CD8-positive, alpha-beta memory T cell (primary cell): ENCODE results near the gene TMOD3. TPM values are rescaled to one million over a fixed set of nuclear protein-coding genes. Genes with fewer than 3 reads are reported as not detected.

ENCODE experiments used
- CTCF ChIA-PET: fragments of 350-600 bp; sonication (Branson Sonifier 250); formaldehyde crosslinking; loops from one replicate; lab custom pipeline; 2021; ENCODE audit warnings: antibody characterized with exemption; lab: Charles Lee
- POLR2A ChIA-PET: fragments of 350-600 bp; sonication (Branson Sonifier 250); formaldehyde crosslinking; loops from one replicate; lab custom pipeline; 2021; ENCODE audit warnings: antibody characterized with exemption; lab: Charles Lee
- DNase-seq, 5 donors: peaks; one replicate each; pipeline versions ENCODE4 v3.0.0 to v3.0.0-alpha.2; 2020 to 2022; ENCODE audit warnings: mixed read lengths in 1 of 5
- H3K27ac ChIP-seq: one replicate; pipeline ENCODE4 v1.7.0; 2013; ENCODE audit warnings: low read depth, mild to moderate bottlenecking, low read length, moderate library complexity
- H3K27me3 ChIP-seq: 2 replicates; pipeline ENCODE4 v1.7.0; 2013; ENCODE audit warnings: low read length, mild to moderate bottlenecking; ENCODE audit not compliant: insufficient read depth, poor library complexity, severe bottlenecking
- H3K36me3 ChIP-seq: 2 replicates; pipeline ENCODE4 v1.7.0; 2013; ENCODE audit warnings: mild to moderate bottlenecking, low read length, moderate library complexity; ENCODE audit not compliant: insufficient read depth
- H3K4me1 ChIP-seq: 2 replicates; pipeline ENCODE4 v1.7.0; 2013; ENCODE audit warnings: mild to moderate bottlenecking, low read length, moderate library complexity; ENCODE audit not compliant: insufficient read depth
- H3K4me3 ChIP-seq: 2 replicates; pipeline ENCODE4 v1.7.0; 2013; ENCODE audit warnings: mild to moderate bottlenecking, low read length
- H3K9me3 ChIP-seq: 2 replicates; pipeline ENCODE4 v1.7.0; 2013; ENCODE audit warnings: mild to moderate bottlenecking, low read length
- H3K27ac Mint-ChIP-seq, 8 donors: one replicate each; pipeline ENCODE4 v1.8.0; 2020 to 2021; ENCODE audit warnings: mixed read lengths in 8 of 8, mild to moderate bottlenecking in 6 of 8, inconsistent platforms in 3 of 8, moderate library complexity in 3 of 8
- H3K27me3 Mint-ChIP-seq, 2 donors: one replicate each; pipeline ENCODE4 v1.8.0; 2020 to 2021; ENCODE audit warnings: mixed read lengths in 2 of 2, mild to moderate bottlenecking in 1 of 2, moderate library complexity in 1 of 2
- H3K36me3 Mint-ChIP-seq, 3 donors: one replicate each; pipeline ENCODE4 v1.8.0; 2020 to 2021; ENCODE audit warnings: mixed read lengths in 3 of 3, inconsistent platforms in 1 of 3, mild to moderate bottlenecking in 1 of 3
- H3K4me1 Mint-ChIP-seq, 3 donors: one replicate each; pipeline ENCODE4 v1.8.0; 2020 to 2021; ENCODE audit warnings: mixed read lengths in 3 of 3, inconsistent platforms in 1 of 3, mild to moderate bottlenecking in 1 of 3
- H3K4me3 Mint-ChIP-seq, 7 donors: one replicate each; pipeline ENCODE4 v1.8.0; 2020 to 2021; ENCODE audit warnings: mixed read lengths in 7 of 7, mild to moderate bottlenecking in 6 of 7, moderate library complexity in 4 of 7, inconsistent platforms in 2 of 7
- H3K9me3 Mint-ChIP-seq, 5 donors: one replicate each; pipeline ENCODE4 v1.8.0; 2020 to 2022; ENCODE audit warnings: mixed read lengths in 5 of 5, mild to moderate bottlenecking in 3 of 5, moderate library complexity in 2 of 5, inconsistent platforms in 1 of 5
- polyA plus RNA-seq: library from polyadenylated mRNA; unstranded; fragments of 300-500 nt; fragmentation: Illumina TruSeq; gene quantifications from one replicate; pipeline ENCODE4 v1.2.3, GENCODE V29; 2021
- total RNA-seq, 2 experiments: library from RNA; stranded (reverse); gene quantifications; one replicate each; pipeline ENCODE4 v1.2.3, GENCODE V29; 2021

Gene TMOD3
- total and polyA plus RNA-seq, 3 experiments from 2014 or later: 34.0 to 54.0 (median 52.6) TPM

- Histone ChIP-seq H3K9me3 (no peaks in the 10 kb centered on the region), H3K4me1 (peaks cover 78% of the 10 kb centered on the region), H3K27ac (peak overlapping the region; percentile 44), H3K27me3 (no peaks in the 10 kb centered on the region), H3K36me3 (no peaks in the 10 kb centered on the region), H3K4me3 (no peak overlapping the region)
- Mint-ChIP-seq H3K4me1 (peaks cover 78 to 95% (median 94%) of the 10 kb centered on the region in 3 donors), H3K9me3 (no peaks in the 10 kb centered on the region), H3K36me3 (peaks cover 0 to 5% (median 3%) of the 10 kb centered on the region in 3 donors), H3K4me3 (peak overlapping the region in 1 of 7 donors; percentile 1), H3K27ac (peak overlapping the region in 7 of 8 donors; percentile 11 to 54 (median 31)), H3K27me3 (no peaks in the 10 kb centered on the region)
- CTCF ChIA-PET: no interaction called here
- no peak for DNase-seq
- POLR2A ChIA-PET: interaction anchor here (0.5 kb wide), 1 partner anchor 1356 kb away, joined by 5 read pairs; no protein-coding TSS in a partner anchor
These were observed 13.6 kb downstream of the TMOD3 start for GRCh38 chr15:51842852-51843737.

DNA sequence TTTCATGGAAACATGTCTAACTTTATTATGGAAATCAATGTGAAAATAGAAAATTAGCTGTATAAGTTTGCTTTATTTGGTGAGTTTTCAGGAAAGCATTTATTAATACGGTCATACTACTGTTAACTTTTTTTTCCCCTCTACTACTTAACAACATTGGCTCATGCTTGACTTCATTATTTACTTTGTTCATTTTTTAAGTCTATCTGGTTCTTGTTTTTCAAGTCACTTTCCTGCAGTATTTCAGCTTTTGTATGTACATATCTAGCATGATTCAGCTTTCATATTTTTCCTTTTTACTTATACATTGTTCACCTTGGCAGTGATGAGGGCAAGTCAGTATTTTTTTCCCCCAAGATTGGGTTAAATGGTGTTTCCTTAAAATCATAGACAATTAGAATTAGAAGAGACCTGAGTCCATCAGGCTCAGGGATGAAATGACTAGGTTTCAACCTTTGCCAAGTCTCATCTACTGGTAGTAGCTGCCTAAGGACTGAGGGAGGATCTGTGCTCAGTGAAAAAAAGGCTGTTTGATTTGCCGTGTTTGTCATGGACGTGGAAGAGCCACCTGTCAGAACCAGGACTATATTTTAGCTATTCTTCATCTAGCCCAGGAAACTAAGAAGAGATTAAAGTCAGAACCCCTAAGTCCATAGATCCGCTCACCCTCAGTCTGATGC lies 15.4 kb downstream of the TMOD3 start:
- DNase-seq: no peak
- Histone ChIP-seq H3K27ac (no peak overlapping the region), H3K4me3 (no peak overlapping the region), H3K36me3 (no peaks in the 10 kb centered on the region), H3K9me3 (no peaks in the 10 kb centered on the region), H3K4me1 (peaks cover 71% of the 10 kb centered on the region), H3K27me3 (no peaks in the 10 kb centered on the region)
- peaks cover 78 to 94% (median 89%) of the 10 kb centered on the region in 3 donors for H3K4me1 Mint-ChIP-seq
- H3K27me3 Mint-ChIP-seq: no peaks in the 10 kb centered on the region
- H3K9me3 Mint-ChIP-seq: no peaks in the 10 kb centered on the region
- POLR2A ChIA-PET: no interaction called here
- peak overlapping the region in 3 of 8 donors; percentile 34 to 73 (median 65) for H3K27ac Mint-ChIP-seq
- peak overlapping the region in 3 of 7 donors; percentile 1 to 8 (median 3) for H3K4me3 Mint-ChIP-seq
- CTCF ChIA-PET: interaction anchor here (0.9 kb wide), 1 partner anchor 13 kb away, joined by 3 read pairs; no protein-coding TSS in a partner anchor
- H3K36me3 Mint-ChIP-seq: peaks cover 0 to 7% (median 5%) of the 10 kb centered on the region in 3 donors

- Mint-ChIP-seq H3K27ac (peak overlapping the region in 6 of 8 donors; percentile 40 to 85 (median 56)), H3K9me3 (no peaks in the 10 kb centered on the region), H3K4me1 (peaks cover 77 to 94% (median 88%) of the 10 kb centered on the region in 3 donors), H3K27me3 (no peaks in the 10 kb centered on the region), H3K4me3 (peak overlapping the region in 3 of 7 donors; percentile 40 to 49 (median 40)), H3K36me3 (peaks cover 0 to 7% (median 5%) of the 10 kb centered on the region in 3 donors)
- DNase-seq: no peak
- ChIA-PET POLR2A (no interaction called here), CTCF (interaction anchor here (0.7 to 1.0 kb wide), 4 partner anchors 11 to 24 kb away, joined by 3 read pairs; no protein-coding TSS in a partner anchor)
- Histone ChIP-seq H3K27me3 (no peaks in the 10 kb centered on the region), H3K36me3 (no peaks in the 10 kb centered on the region), H3K27ac (no peak overlapping the region), H3K9me3 (no peaks in the 10 kb centered on the region), H3K4me3 (no peak overlapping the region), H3K4me1 (peaks cover 65% of the 10 kb centered on the region)
These were observed 16.6 kb downstream of the TMOD3 start for GRCh38 chr15:51846066-51846462.

GRCh38 chr15:51846463-51847230 lies 17.2 kb downstream of the TMOD3 start:
- no peaks in the 10 kb centered on the region for H3K27me3 Mint-ChIP-seq
- peak overlapping the region; percentile 2 to 77 (median 38) for H3K27ac Mint-ChIP-seq
- H3K9me3 Mint-ChIP-seq: no peaks in the 10 kb centered on the region
- no peaks in the 10 kb centered on the region for H3K27me3 ChIP-seq
- H3K4me3 Mint-ChIP-seq: peak overlapping the region in 6 of 7 donors; percentile 11 to 49 (median 30)
- H3K36me3 ChIP-seq: no peaks in the 10 kb centered on the region
- H3K9me3 ChIP-seq: no peaks in the 10 kb centered on the region
- DNase-seq: peak in 1 of 5 donors; percentile 27
- CTCF ChIA-PET: no interaction called here
- H3K4me1 ChIP-seq: peaks cover 59% of the 10 kb centered on the region
- peaks cover 0 to 7% (median 5%) of the 10 kb centered on the region in 3 donors for H3K36me3 Mint-ChIP-seq
- H3K4me1 Mint-ChIP-seq: peaks cover 76 to 94% (median 85%) of the 10 kb centered on the region in 3 donors
- no peak overlapping the region for H3K27ac ChIP-seq
- H3K4me3 ChIP-seq: no peak overlapping the region
- POLR2A ChIA-PET: no interaction called here

DNA sequence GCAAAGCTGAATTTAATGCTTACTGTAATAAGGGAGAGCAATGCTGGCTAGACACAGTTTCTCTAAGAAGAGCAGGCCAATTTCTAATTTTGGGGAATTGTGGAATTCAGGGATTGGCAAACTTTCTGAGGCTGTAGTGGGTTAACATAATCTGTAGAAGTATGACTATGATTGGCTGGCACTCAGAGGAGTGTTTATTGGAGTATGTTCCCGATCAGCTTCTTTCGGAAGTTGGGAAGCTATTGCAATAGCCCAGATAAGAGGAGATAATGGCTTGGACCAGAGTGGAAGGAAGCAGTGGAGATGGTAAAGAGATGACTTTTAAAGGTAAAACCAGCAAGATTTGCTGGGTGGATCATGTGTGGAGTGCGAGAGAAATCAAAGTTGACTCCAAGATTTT lies 19.4 kb downstream of the TMOD3 start:
- POLR2A ChIA-PET: no interaction called here

GRCh38 chr15:51849860-51850259 lies 20.4 kb downstream of the TMOD3 start:
- ChIA-PET POLR2A (no interaction called here), CTCF (no interaction called here)
- peak overlapping the region in 1 of 7 donors; percentile 9 for H3K4me3 Mint-ChIP-seq

More for the DNA sequence above, 19.4 kb downstream of the TMOD3 start:
- H3K27ac Mint-ChIP-seq: peak overlapping the region in 3 of 8 donors; percentile 31 to 72 (median 46)
- peaks cover 0 to 7% (median 5%) of the 10 kb centered on the region in 3 donors for H3K36me3 Mint-ChIP-seq
- DNase-seq: no peak
- no peaks in the 10 kb centered on the region for H3K27me3 Mint-ChIP-seq
- H3K27me3 ChIP-seq: no peaks in the 10 kb centered on the region
- H3K4me3 Mint-ChIP-seq: no peak overlapping the region
- no peaks in the 10 kb centered on the region for H3K9me3 Mint-ChIP-seq
- H3K4me1 Mint-ChIP-seq: peaks cover 75 to 93% (median 87%) of the 10 kb centered on the region in 3 donors
- CTCF ChIA-PET: no interaction called here
- H3K4me1 ChIP-seq: peaks cover 38% of the 10 kb centered on the region
- H3K9me3 ChIP-seq: no peaks in the 10 kb centered on the region
- H3K36me3 ChIP-seq: no peaks in the 10 kb centered on the region
- H3K27ac ChIP-seq: no peak overlapping the region
- H3K4me3 ChIP-seq: no peak overlapping the region

GRCh38 chr15:51853998-51854397 lies 24.5 kb downstream of the TMOD3 start:
- no peaks in the 10 kb centered on the region for H3K9me3 ChIP-seq
- no peaks in the 10 kb centered on the region for H3K36me3 ChIP-seq
- no peak overlapping the region for H3K27ac ChIP-seq
- no peak overlapping the region for H3K4me3 Mint-ChIP-seq
- H3K27me3 Mint-ChIP-seq: no peaks in the 10 kb centered on the region
- H3K36me3 Mint-ChIP-seq: peaks cover 0 to 6% (median 1%) of the 10 kb centered on the region in 3 donors
- peaks cover 57 to 90% (median 75%) of the 10 kb centered on the region in 3 donors for H3K4me1 Mint-ChIP-seq
- CTCF ChIA-PET: no interaction called here
- H3K27ac Mint-ChIP-seq: peak overlapping the region in 5 of 8 donors; percentile 0 to 48 (median 30)
- no peaks in the 10 kb centered on the region for H3K9me3 Mint-ChIP-seq
- no peak overlapping the region for H3K4me3 ChIP-seq
- no peak for DNase-seq
- H3K27me3 ChIP-seq: no peaks in the 10 kb centered on the region
- POLR2A ChIA-PET: no interaction called here
- H3K4me1 ChIP-seq: peaks cover 9% of the 10 kb centered on the region

More at GRCh38 chr15:51849860-51850259, 20.4 kb downstream of the TMOD3 start:
- Mint-ChIP-seq H3K27ac (peak overlapping the region in 2 of 8 donors; percentile 9 to 48), H3K4me1 (peaks cover 74 to 95% (median 89%) of the 10 kb centered on the region in 3 donors), H3K36me3 (peaks cover 0 to 5% (median 5%) of the 10 kb centered on the region in 3 donors), H3K9me3 (no peaks in the 10 kb centered on the region), H3K27me3 (no peaks in the 10 kb centered on the region)
- DNase-seq: no peak
- no peaks in the 10 kb centered on the region for H3K36me3 ChIP-seq
- no peak overlapping the region for H3K4me3 ChIP-seq
- H3K27ac ChIP-seq: no peak overlapping the region
- no peaks in the 10 kb centered on the region for H3K27me3 ChIP-seq
- no peaks in the 10 kb centered on the region for H3K9me3 ChIP-seq
- peaks cover 31% of the 10 kb centered on the region for H3K4me1 ChIP-seq
